HG02970 (cell line): ENCODE measurements around the gene TNNI2.

Experiments used
- ATAC-seq: cut with Tn5 transposase; IDR thresholded peaks from one replicate; pipeline ENCODE4 v1.9.1; 2021; ENCODE audit warnings: mild to moderate bottlenecking, moderate library complexity, moderate number of reproducible peaks; ENCODE audit not compliant: unreplicated experiment, low FRiP score

TNNI2 gene

DNA sequence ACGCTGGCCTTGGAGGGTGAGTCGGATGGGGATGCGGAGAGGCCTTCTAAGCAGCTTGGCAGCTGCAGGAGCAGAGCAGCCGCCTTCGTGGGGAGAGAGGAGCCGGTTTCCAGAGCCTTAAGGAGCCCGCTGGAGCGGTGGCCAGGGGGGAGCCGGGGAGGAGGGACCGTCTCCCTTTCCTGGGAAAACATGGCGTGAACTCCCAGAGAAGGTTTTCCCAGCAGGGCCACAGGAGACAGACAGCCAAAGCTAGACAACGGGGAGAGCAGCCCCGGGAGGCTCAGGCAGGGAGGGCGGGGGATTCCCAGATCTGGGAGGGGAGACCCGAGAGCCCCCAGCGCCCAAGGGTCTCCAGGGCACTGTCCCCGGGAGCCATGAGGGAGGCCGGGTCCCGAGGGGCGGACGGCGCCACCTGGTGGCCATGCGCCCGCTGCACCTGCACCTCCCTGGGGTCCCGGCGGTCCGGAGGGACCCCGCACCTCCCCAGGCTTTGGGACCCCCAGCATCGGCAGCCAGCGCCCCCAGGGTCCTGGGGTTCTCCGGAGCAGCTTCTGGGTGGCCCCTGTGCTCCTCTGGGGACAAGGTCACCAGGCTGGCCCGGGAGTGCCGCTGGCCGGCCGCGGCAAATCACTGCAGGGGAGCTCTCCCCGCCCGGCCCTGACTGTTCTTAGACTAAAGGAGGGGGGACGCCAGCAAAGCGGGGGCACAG is 6.4 kb upstream of the TNNI2 start:
- ATAC-seq, result no peak

DNA sequence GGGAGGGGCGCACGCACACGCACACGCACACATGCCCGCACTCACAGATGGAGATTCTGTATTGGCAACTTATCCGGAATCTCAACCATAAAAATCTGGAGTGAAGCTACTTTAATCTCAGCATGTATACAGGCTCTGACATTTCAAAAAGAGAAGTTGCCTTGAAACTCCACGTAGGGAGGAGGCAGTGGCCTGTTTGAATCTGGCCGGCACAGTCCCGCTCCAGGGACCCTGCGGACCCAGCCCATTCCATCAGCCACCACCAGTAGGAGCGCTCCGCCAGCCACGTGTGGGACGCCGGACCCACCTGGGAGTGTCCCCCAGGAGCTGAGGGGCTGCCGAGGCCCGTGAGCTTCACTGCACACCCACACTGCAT is 5.9 kb upstream of the TNNI2 start:
- no peak for ATAC-seq

DNA sequence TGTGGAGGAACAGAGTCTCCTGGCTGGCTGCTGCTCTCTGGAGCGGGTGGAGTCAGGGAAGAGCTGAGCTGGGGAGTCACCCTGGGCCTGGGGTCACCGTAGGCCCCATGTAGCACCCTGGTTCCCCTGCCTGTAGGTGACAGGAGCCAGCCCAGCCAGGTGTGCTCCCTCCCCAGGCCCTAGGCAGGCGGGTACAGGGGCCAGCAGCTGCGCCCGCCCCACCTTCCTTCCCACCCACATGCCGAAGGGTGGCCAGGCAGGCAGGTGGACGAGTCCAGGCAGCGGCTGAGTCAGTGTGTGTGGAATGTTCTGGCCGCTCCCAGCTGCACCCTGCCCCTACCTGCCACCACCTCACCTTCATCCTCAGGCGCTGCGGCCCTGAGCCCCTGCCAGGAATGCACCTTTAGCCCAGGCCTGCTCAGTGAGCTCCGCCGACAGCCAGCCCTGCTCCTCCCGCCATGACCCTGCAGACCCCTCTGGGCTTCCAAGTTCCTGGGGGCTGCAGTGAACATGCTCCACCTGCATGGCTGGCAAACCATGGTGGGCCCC is 4.6 kb upstream of the TNNI2 start:
- ATAC-seq, result no peak

DNA sequence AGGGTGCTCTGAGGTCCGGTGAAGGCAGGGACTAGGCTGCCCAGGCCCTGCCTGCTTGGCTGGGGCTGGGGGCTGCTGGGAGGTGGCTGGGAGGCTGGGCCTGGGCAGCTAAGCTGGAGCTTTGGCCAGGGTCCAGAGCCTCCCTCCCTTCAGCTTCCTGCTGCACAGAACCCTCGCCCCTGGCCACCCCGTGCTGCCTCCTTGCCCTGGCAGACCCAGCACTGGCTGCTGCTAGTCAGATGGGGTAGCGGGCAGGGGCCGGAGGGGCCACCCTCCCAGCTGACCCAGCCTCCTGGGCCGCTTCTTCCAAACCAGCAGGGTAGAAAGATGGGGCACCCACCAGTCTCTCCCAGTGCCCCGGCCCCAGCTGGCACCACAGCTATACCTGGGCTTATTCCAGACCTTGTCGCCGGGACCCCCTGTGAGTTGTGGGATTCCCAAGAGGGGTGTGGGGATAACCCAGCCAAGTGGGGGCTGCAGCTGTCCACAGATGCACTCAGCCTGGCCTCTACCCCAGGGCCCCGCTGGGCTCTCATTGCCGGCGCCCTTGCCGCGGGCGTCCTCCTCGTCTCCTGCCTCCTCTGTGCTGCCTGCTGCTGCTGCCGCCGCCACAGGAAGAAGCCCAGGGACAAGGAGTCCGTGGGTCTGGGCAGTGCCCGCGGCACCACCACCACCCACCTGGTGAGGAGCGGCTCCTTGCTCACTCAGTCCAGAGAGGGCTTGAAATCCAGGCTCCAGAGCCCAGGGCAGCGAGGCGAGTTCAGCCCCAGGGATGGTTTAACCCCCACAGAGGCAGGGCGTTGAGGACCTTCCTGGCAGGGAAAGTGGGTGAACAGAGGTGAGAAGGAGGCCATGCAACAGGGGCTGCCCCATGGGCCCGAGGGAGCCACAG is 3.8 kb upstream of the TNNI2 start, which contains the start of gene SYT8:
SYT8 (plus strand) TSS at position 212 of the 892 bp plus-strand sequence; CDS start at position 328, 116 bp downstream.
- no peak for ATAC-seq

DNA sequence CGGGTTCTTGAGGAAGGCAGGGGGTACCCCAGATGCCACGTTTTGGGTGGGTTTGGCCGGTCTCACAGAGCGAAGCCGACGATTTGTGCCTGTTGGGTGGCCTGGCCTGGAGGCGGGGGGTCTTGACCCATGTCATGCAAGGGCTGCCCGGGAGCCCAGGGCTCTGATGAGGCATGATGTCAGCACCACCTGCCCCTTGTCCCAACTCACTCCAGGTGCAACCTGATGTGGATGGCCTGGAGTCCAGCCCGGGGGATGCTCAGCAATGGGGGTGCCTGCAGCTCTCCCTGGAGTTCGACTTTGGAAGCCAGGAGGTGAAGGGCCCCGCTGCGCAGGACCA is 3.1 kb upstream of the TNNI2 start:
- ATAC-seq, result no peak

DNA sequence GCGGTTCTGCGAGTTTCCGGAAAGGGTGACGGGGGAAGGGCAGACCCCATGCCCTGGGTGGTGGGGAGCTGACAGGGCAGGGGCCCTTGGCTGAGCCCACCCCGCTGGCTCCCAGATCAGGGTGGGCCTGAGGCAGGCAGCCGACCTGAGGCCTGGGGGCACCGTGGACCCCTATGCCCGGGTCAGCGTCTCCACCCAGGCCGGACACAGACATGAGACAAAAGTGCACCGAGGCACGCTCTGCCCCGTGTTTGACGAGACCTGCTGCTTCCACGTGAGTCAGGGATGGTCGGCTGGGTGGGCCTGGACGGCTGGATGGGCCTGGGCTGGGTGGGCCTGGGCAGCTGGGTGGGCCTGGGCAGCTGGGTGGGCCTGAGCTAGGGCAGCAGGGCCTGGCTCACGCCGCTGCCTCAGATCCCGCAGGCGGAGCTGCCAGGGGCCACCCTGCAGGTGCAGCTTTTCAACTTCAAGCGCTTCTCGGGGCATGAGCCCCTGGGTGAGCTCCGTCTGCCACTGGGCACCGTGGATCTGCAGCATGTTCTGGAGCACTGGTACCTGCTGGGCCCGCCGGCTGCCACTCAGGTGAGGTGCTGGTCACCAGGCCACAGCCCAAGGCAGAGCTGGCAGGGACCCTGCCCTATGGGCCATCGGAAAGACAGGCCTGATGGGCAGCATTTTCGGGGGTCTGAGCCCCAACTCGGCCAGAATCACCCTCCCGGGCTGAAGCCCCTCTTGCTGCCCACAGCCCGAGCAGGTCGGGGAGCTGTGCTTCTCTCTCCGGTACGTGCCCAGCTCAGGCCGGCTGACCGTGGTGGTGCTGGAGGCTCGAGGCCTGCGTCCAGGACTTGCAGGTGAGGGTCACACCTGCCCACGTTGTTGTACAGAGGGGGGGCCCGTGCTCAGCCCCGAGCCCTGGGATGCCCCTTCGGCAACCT is 2.5 kb upstream of the TNNI2 start:
- ATAC-seq, result no peak

GRCh38 chr11:1837171-1838076 is 1.4 kb upstream of the TNNI2 start:
- ATAC-seq, result no peak

DNA sequence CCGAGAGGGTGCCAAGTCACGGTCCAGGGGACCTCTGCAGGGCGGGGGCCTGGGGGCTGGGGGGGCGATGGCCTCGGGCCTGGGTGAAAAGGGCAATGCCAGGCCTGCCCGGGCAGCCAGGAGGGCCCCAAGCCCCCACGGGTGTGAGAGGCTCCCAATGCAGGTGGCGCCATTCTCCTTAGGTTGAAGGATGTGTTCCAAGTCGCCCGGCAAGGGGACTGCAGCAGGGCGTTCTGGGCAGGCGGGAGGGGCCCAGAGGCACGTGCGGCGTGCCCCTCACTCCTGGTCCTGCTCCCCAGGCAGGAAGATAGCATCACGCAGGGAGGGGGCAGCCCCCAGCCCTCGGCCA is 730 bp upstream of the TNNI2 start:
- ATAC-seq, result no peak

- no peak for ATAC-seq
Measured at GRCh38 chr11:1839204-1839923, 583 bp downstream of the TNNI2 start.

GRCh38 chr11:1839924-1840779 is 1.4 kb downstream of the TNNI2 start:
- no peak for ATAC-seq

DNA sequence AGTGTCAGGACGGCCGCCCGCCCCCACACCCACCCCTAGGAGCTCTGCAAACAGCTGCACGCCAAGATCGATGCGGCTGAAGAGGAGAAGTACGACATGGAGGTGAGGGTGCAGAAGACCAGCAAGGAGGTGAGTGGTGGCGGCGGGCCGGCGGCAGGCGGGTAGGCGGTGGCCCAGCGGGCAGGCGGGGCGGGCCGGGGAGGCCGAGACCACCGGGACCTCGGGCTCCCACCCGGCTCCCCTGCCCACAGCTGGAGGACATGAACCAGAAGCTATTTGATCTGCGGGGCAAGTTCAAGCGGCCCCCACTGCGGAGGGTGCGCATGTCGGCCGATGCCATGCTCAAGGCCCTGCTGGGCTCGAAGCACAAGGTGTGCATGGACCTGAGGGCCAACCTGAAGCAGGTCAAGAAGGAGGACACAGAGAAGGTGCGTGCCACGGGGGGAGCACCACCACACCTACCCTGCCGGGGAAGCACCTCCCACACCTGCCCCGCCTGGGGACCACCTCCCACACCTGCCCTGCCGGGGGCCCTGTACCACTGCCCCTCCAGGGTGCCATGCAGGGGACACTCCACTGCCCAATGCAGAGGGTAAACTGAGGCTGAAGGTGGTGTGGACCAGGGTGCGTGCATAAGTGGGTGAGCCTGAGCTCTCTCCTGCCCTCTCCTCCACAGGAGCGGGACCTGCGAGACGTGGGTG is 2.1 kb downstream of the TNNI2 start:
- no peak for ATAC-seq

DNA sequence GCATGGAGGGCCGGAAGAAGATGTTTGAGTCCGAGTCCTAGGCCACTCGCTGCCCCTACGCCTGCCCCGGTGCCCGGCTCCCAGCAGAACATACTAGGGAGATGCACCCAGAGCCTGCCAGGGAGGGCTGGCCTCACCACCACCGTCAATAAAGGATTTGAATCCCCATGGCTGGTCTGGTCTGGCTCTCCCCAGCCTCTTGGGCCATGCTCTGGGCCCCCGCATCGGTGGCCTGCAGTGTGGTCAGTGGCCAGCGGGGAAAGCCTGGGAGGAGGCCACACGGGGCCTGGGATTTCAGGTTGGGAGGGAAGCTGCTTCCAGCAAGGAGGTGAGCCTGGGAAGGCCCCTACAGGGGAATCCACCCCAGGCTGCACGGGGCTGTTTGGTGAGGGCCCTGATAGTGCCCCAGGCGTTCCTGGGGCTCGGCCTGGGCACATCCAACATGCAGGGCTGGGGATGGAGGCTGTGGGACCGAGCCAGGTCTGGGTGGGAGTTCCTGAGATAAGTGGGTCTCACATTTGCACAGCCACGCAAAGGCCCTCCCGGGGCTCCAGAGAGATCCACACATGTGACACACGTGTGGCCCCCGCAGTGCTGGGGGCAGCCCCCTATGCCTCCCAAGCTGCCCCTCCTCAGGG is 2.8 kb downstream of the TNNI2 start:
- no peak for ATAC-seq

DNA sequence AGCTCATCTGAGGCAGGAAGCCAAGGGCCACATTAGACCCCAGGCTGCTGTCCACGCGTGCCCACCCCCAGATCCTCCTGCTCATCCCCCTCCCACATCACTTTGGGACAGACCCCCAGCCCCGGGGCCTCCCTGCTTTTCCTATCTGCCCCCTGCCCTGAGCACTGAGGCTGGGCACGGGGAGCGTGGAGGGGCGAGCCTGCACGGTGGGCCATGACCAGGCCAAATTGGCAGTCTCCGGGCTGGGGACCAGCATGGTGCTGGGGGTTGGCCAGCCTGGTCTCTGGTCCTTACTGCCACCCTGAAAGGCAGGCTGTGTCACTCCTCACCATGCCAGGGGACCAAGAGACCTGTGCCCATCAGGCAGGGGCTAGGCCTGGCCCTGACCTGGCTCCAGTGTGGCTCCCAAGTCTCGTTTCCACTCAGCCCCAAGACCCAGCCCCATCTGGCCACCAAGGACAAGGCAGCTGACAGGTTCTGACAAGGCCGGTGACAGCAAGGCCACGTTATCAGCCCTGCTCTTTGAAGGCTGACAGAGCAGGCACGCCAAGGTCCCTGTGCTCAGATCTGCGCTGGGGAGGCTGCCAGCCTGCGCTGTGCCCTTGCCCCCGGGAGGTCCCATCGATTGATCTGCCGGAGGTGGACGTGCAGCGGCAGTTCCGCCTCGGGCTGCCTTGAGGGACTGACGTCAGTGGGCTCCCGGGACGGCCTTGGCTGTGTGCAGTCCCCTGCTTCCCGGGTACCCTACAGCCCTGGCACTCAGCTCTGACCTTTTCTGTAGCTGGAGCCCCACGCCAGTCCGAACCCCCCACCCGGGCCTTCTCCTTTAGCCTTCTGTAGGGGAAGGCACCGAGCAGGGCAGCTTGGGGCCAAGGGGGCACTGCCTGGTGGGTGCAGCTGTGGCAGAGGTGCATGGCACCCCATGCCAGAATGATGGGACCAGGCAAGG is 3.6 kb downstream of the TNNI2 start:
- ATAC-seq, result no peak

GRCh38 chr11:1843098-1843473 is 4.3 kb downstream of the TNNI2 start:
- ATAC-seq, result no peak

- no peak for ATAC-seq
Measured at GRCh38 chr11:1843796-1844195, 5.0 kb downstream of the TNNI2 start.
